ENCODE data around the gene ZNF729.
"Not testable (repeated sequence)": the region's sequence is repeated elsewhere in the genome, so short reads cannot be mapped to it uniquely, and the experiment has no call there.

ZNF729 gene
- 0 reads per million in 2 donors for total RNA-seq

GRCh38 chr19:22286151-22286810, at the start of gene ZNF729:
TSS of gene ZNF729 (plus strand) at chr19:22286441. CDS start at chr19:22286526, 85 bp downstream.
- DNase-seq: no peak

- no peak for DNase-seq
Measured at GRCh38 chr19:22256856-22257255, 29.4 kb upstream of the ZNF729 start.

GRCh38 chr19:22257381-22257780, 28.9 kb upstream of the ZNF729 start:
- DNase-seq: no peak

GRCh38 chr19:22257916-22258315, 28.3 kb upstream of the ZNF729 start:
- DNase-seq: no peak

- no peak for DNase-seq
Measured at GRCh38 chr19:22260499-22260898, 25.7 kb upstream of the ZNF729 start.

GRCh38 chr19:22261596-22261995, 24.6 kb upstream of the ZNF729 start:
- DNase-seq: no peak

- no peak for DNase-seq
Measured at GRCh38 chr19:22263121-22263520, 23.1 kb upstream of the ZNF729 start.

- not testable (repeated sequence) for DNase-seq
Measured at GRCh38 chr19:22321554-22321953, 35.3 kb downstream of the ZNF729 start.

- no peak for DNase-seq
Measured at GRCh38 chr19:22326219-22326618, 40.0 kb downstream of the ZNF729 start.

- no peak for DNase-seq
Measured at GRCh38 chr19:22327321-22327720, 41.1 kb downstream of the ZNF729 start.

- no peak for DNase-seq
Measured at GRCh38 chr19:22331521-22331920, 45.3 kb downstream of the ZNF729 start.

- no peak for DNase-seq
Measured at GRCh38 chr19:22332924-22333323, 46.7 kb downstream of the ZNF729 start.

- no peak for DNase-seq
Measured at GRCh38 chr19:22335716-22336115, 49.5 kb downstream of the ZNF729 start.

GRCh38 chr19:22354665-22355064, 68.4 kb downstream of the ZNF729 start:
- DNase-seq: no peak
